ENCODE data around the gene MYL5. TPM values are rescaled to one million over a fixed set of nuclear protein-coding genes. Genes with fewer than 3 reads are reported as not detected.
A peak's percentile ranks its signal among the peaks of the same experiment; 100 is the strongest.

The MYL5 gene
- total RNA-seq, 4 donors from 2014 or later = 8.7 to 19.0 (median 9.4) TPM

GRCh38 chr4:658681-659667 lies 15.4 kb upstream of the MYL5 start:
- DNase-seq (ENCODE audit: low spot score) (no peak), ATAC-seq (ENCODE audit: low FRiP score) (no peak)
- TF ChIP-seq CTCF (IDR thresholded peaks at IDR 0.05) = no peak

- DNase-seq (ENCODE audit: low spot score) (no peak), ATAC-seq (ENCODE audit: low FRiP score) (no peak)
- no peak for TF ChIP-seq CTCF (IDR thresholded peaks at IDR 0.05)
These were observed 14.5 kb upstream of the MYL5 start for GRCh38 chr4:659851-660250.

- DNase-seq (ENCODE audit: low spot score) = no peak
- no peak for TF ChIP-seq CTCF (IDR thresholded peaks at IDR 0.05)
These were observed 13.9 kb upstream of the MYL5 start for GRCh38 chr4:660401-660800.

GRCh38 chr4:661231-661630 lies 13.1 kb upstream of the MYL5 start:
- DNase-seq (ENCODE audit: low spot score) (no peak), ATAC-seq (ENCODE audit: low FRiP score) (no peak)
- TF ChIP-seq CTCF (IDR thresholded peaks at IDR 0.05) = no peak

More at GRCh38 chr4:660401-660800, 13.9 kb upstream of the MYL5 start:
- ATAC-seq (ENCODE audit: low FRiP score) = no peak

- ATAC-seq (ENCODE audit: low FRiP score) = no peak
- DNase-seq (ENCODE audit: low spot score) = no peak
These were observed 12.2 kb upstream of the MYL5 start for GRCh38 chr4:661881-662761.

GRCh38 chr4:663046-663437 lies 11.3 kb upstream of the MYL5 start:
- peak; percentile 4 for ATAC-seq (ENCODE audit: low FRiP score)

More at GRCh38 chr4:661881-662761, 12.2 kb upstream of the MYL5 start:
- no peak for TF ChIP-seq CTCF (IDR thresholded peaks at IDR 0.05)

More at GRCh38 chr4:663046-663437, 11.3 kb upstream of the MYL5 start:
- no peak for TF ChIP-seq CTCF (IDR thresholded peaks at IDR 0.05)
- no peak for DNase-seq (ENCODE audit: low spot score)
